Left colon (tissue), 2 donors: ENCODE data around the gene ZNF578. TPM values are rescaled to one million over a fixed set of nuclear protein-coding genes. Genes with fewer than 3 reads are reported as not detected.
"Not testable (repeated sequence)": the region's sequence is repeated elsewhere in the genome, so short reads cannot be mapped to it uniquely, and the experiment has no call there.

Source experiments
- ATAC-seq: fragments of 200-7000 bp; cut with Tn5 transposase; one replicate; pipeline ENCODE4 v1.9.1; 2020; ENCODE audit warnings: mild to moderate bottlenecking, moderate library complexity
- DNase-seq, 2 donors: peaks; one replicate each; pipeline ENCODE4 v3.0.0-alpha.2; 2020
- intact Hi-C, 2 donors: fragments of 100-400 bp; cut with DNase I in 1 of 2; cut with micrococcal nuclease in 1 of 2; formaldehyde crosslinking; loops; one replicate each; pipeline versions ENCODE4 v1.11.2 to v1.14.0; 2022; cut with DNase I, micrococcal nuclease
- long read RNA-seq: library from polyadenylated mRNA; unstranded; transcript quantifications from one replicate; pipeline ENCODE4 v2.0.0, GENCODE V29; 2021
- total RNA-seq, 2 donors: library from RNA; stranded (reverse); fragmentation: NEBNext Ultra II Directional; extraction: Animal tissue kit (Norgen Biotek cat#: 25700); gene quantifications; one replicate each; pipeline ENCODE4 v1.2.1, GENCODE V29; 2021
- donor health status: DM: no; HTN: no; CAD: no.
- donor health status: DM: yes; HTN: yes; CAD: no.

The ZNF578 gene
- under 1 TPM in 1 of 2 donors, not detected in 1; 0.42 TPM for total RNA-seq
- long read RNA-seq: 0 reads

DNA sequence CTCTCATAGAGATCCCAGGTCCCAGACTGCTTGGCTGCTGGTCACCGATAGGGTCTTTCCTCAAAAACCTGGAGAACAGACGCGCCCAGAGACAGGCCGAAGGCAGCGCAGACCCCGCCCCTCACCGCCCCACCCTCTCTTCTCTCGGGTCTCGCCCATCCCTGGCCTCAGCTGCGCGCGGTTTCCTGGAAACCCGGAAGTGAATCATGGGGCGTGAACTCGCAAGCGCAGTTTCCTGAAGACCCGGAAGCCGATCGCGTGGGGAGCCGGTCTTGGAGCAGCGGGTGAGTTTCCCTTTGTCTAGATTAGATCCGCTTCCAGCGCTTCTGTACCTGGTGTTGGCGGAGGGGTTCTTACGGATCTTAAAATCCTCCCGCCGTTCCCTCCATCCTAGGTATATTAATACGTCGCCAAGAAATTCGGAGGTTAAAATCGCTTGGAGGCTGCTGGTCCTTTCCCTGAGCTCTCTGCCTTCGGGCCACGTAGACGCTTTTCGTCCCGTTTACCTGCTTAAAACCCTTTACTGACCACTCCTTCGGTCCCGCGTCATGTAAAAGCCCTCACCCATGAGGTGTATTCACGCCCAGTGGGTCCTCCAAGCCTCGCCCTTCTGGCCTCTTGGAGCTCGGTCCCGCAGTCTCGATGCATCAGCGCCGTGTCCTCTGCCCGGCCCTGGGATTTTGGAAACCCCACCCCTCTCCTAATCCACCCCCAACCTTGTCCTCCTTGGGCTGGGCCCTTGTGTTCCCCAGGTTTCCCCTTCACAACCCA, at the start of gene ZNF578:
ZNF578 (plus strand) TSS at position 230 of the 771 bp plus-strand sequence. CDS start 48,293 bp downstream, outside the sequence.
- DNase-seq (peak; percentile 52 to 54), ATAC-seq (peak; percentile 30)
- intact Hi-C loops: no loop called here

DNA sequence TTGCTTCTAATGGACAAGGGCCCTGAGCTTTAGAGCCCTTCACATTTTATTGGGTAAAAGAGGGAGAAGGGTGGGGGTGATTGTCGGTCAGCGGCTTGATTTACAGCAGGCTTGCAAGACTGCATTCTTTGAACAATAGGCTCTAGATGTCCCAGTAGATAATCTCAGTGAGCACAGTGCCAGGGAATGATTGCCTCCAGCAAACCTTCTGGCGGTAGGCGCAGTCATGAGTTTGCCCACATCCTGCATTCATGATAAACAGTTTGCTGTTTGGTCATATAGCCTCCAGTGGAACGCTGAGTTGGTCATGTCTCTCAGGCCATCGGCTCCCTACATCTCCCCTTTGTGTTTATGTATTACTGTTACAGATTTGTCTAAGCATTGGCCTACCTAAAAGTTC, 43.1 kb upstream of the ZNF578 start:
- intact Hi-C loops: no loop called here
- ATAC-seq: no peak
- no peak for DNase-seq

DNA sequence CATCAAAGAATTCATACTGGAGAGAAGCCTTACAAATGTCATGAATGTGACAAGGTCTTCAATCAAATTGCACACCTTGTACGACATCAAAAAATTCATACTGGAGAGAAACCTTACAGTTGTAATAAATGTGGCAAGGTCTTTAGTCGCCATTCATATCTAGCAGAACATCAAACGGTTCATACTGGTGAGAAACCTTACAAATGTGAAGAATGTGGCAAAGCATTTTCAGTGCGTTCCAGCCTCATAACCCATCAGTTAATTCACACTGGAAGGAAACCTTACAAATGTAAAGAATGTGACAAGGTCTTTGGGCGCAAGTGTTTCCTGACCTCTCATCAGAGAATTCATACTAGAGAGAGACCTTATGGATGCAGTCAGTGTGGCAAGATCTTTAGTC, 37.6 kb upstream of the ZNF578 start:
- no peak for ATAC-seq
- intact Hi-C loops: no loop called here
- DNase-seq: no peak

DNA sequence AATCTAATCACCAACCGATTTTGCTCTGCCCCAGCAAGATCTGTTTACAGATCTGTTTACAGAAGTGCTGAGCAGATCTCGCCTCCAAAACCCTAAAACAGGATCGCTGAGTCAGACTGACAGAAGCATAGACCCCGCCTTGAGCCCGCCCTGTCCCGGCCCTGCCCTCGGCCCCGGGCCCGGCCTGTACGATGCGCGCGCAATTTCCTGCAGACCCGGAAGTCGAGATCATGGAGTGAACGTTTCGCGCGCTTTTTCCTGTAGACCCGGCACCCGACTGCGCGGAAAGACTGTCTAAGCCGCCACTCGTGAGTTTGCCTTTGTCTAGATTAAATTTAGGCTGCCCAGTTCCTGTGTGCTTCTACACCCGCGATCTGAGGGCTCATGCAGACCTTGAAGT, 24.4 kb upstream of the ZNF578 start, which contains the start of gene ZNF534:
ZNF534 (plus strand) TSS at position 212 of the 400 bp plus-strand sequence. CDS start 2,327 bp downstream, outside the sequence.
- no peak for DNase-seq
- no peak for ATAC-seq
- intact Hi-C loops: no loop called here

DNA sequence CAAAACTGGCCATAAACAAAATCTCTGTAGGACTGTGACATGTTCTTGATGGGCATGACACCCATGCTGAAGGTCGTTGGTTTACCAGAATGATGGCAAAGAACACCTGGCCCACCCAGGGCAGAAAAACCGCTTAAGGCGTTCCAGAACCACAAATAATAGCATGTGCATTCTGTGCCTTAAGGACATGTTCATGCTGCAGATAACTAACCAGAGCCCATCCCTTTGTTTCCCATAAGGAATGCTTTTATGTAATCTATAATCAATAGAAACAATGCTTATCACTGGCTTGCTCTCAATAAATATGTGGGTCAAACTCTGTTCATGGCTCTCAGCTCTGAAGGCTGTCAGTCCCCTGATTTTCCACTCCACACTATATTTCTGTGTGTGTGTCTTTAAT, 11.2 kb upstream of the ZNF578 start:
- intact Hi-C loops: no loop called here
- ATAC-seq (no peak), DNase-seq (no peak)

DNA sequence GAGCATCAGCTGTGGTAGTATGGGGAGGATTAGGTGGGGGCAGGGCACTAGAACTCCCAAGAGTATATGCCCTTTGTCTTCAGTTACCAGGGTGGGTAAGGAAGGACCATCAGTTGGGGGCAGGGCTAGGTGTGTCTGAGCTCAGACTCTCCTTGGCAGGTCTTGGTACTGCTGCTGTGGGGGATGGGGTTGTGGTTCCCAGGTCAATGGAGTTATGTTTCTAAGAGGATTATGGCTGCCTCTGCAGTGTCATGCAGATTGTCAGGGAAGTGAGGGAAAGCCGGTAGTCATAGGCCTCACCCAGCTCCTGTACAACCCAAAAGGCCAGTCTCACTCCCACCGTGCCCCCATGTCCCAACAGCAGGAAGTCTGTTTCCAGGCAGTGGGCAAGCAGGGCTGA, 8.8 kb upstream of the ZNF578 start:
- intact Hi-C loops: no loop called here
- no peak for DNase-seq
- ATAC-seq: no peak

DNA sequence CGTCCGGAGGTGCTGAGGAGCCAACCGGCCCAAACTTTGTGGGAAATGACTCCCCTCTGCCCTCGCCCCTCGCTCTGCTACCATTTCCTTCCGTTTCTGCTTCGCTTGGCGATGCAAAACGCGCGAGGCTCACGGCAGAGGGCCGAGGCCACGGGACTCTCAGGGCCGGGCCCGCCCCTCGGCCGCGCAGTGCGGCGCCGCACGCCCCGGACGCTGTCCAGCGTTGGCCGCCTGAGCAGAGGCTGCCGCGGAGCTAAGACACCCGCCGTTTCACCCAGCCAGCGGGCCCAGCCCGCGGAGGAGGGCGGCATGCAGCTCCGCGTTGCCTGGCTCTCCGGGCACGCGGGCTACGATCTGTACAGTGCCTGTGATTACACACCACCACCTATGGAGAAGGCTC, 2.1 kb upstream of the ZNF578 start:
- intact Hi-C loops: no loop called here
- no peak for ATAC-seq
- no peak for DNase-seq

DNA sequence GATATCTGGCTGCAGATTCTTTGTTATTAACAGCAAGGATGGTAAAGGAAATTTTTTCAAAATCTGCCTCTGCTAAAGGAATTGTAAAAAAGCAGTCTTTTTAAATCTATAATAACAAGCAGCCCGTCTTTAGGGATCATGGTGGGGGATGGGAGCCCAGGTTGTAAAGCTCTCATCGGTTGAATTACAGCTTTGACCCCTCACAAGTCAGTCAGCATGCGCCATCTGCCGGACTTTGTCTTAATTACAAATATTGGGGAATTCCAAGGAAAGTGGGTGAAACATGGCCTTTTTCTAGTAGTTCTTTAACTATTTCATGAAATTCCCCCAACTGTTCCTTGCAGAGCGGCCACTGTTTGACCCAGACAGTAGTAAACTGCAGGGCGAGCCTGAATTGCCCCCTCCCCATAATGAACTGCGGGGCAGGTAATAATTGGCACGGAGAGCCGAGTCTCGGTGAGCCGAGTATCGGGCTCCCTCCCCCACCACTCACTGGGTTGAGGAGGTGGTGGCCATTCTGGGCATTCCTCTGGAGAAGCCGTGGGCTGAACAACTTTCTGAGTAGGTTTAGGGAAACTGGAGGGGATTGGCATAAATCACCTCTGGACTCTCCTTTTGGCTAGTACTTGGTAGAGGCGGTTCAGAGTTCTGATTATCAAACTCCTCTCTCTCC, 11.6 kb downstream of the ZNF578 start:
- ATAC-seq: no peak
- DNase-seq: no peak
- intact Hi-C loops: no loop called here

DNA sequence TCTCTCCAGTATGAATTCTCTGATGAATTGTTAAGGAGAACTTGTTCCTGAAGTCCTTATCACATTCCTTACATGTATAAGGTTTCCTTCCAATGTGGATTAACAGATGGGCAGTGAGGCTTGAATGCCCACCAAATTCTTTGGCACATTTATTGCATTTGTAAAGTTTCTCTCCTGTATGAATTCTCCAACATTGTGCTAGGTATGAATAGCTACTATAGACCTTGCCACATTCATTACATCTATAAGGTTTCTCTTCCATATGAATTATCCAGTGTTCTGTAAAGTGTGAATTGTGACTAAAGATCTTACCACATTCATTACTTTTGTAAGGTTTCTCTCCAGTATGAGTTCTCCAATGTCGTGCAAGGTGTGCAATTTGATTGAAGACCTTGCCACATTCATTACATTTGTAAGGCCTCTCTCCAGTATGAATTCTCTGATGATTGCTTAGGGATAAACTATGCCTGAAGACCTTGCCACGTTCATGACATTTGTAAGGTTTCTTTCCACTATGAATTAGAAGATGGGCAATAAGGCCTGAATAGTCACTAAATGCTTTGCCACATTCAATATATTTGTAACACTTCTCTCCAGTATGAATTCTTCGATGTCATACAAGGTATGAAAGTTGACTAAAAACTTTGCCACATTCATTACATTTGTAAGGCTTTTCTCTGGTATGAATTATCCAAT, 20.4 kb downstream of the ZNF578 start:
- no peak for DNase-seq
- intact Hi-C loops: no loop called here
- ATAC-seq: no peak

DNA sequence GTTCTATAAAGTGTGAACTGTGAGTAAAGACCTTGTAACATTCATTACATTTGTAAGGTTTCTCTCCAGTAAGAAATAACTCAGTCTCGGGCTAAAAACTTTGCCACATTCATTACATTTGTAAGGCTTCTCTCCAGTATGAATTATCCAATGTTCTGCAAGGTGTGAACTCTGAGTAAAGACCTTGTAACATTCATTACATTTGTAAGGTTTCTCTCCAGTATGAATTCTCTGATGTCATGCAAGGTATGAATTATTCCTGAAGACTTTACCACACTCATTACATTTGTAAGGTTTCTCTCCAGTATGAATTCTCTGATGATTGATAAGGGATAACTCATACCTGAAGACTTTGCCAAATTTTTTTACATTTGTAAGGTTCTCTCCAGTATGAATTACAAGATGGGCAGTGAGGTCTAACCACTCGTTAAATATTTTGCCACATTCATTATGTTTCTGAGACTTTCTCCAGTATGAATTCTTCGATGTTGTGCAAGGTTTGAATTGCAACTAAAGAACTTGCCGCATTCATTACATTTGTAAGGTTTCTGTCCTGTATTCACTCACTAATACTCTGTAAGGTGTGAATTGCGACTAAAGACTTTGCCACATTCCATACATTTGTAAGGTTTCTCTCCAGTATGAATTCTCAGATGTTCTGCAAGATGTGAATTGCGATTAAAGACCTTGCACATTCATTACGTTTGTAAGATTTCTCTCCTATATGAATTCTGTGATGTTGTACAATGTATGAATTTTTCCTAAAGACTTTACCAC, 21.2 kb downstream of the ZNF578 start:
- ATAC-seq (no peak), DNase-seq (no peak)
- intact Hi-C loops: no loop called here

DNA sequence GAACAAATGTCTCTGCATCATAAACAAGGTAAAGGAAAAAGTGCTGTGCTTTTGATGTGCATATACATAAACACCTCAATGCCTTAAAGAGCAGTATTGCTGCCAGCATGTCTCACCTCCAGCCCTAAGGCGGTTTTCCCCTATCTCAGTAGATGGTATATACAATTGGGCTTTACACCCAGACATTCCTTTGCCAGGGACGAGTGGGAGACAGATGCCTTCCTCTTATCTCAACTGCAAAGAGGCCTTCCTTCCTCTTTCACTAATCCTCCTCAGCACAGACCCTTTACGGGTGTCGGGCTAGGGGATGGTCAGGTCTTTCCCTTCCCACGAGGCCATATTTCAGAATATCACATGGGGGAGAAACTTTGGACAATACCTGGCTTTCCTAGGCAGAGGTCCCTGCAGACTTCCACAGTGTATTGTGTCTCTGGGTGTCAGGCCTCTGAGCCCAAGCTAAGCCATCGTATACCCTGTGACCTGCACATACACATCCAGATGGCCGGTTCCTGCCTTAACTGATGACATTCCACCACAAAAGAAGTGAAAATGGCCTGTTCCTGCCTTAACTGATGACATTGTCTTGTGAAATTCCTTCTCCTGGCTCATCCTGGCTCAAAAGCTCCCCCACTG, 30.9 kb downstream of the ZNF578 start:
- DNase-seq, intact Hi-C loops, ATAC-seq: not testable (repeated sequence)

DNA sequence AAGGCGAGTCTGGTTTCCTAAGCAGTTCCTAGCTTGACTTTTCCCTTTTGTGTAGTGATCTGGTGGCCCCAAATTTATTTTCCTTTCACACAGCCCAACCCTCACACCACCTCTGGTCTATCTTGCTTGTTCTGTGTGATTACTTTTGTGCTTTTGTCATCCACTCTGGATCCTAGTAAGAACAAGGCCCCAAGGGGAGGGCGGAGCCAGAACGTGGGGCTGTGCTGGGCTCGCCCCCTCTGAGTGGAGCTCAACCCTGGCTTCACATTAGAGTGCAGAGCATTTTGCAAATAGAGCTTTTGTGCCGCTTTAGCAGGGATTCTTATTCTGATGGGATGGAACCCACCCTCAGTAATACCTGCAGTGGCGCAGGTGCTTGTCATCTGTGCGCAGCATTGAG, 31.7 kb downstream of the ZNF578 start:
- ATAC-seq, intact Hi-C loops, DNase-seq: not testable (repeated sequence)

DNA sequence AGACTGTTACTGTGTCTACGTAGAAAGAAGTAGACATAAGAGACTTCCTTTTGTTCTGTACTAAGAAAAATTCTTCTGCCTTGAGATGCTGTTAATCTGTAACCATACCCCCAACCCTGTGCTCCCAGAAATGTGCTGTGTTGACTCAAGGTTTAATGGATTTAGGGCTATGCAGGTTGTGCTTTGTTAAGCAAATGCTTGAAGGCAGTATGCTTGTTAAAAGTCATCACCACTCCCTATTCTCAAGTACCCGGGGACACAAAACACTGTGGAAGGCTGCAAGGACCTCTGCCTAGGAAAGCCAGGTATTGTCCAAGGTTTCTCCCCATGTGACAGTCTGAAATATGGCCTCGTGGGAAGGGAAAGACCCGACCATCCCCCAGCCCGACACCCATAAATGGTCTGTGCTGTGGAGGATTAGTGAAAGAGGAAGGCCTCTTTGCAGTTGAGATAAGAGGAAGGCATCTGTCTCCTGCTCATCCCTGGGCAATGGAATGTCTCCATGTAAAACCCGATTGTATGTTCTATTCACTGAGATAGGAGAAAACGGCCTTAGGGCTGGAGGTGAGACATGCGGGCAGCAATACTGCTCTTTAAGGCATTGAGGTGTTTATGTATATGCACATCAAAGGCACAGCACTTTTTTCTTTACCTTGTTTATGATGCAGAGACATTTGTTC, 32.3 kb downstream of the ZNF578 start:
- DNase-seq, intact Hi-C loops, ATAC-seq: not testable (repeated sequence)

DNA sequence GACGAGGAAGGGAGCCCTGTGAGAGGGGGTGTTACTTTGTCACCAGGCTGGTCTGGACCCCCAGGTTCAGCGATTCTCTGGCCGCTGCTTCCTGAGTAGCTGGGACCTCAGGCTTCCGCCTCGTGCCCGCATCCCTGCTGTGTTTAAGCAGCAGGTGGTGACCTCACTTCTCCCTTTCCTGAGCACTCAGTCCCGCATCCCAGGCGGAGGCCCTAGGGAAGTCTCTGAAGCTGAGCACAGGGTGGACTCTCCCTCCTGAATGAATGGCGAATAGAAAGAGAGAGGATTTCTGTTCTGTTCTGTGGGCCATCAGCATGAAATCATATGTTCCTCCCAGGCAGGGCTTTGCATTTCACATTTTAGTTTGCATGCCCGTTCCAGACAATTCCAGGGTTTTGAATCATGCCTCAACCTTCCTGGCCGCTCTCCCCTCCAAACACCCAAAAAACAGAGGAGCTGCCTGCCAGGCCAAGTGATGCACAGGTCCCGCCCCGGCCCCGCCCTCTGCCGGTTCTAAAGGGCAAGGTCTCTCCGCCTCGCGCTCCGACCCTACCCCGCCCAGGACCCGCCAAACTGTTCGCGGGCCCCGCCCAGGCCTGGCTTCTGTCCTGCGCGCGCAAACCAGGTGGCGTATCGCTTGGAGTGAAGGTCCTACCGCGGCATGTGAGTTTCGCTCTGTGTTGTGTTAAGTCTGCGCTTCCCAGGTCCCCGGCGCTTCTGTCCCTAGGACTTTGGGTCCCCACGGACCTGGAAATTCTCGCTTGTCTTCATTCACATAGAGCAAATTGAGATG, 39.0 kb downstream of the ZNF578 start:
- ATAC-seq (no peak), DNase-seq (peak in 1 of 2 donors; percentile 6)
- intact Hi-C loops: no loop called here

DNA sequence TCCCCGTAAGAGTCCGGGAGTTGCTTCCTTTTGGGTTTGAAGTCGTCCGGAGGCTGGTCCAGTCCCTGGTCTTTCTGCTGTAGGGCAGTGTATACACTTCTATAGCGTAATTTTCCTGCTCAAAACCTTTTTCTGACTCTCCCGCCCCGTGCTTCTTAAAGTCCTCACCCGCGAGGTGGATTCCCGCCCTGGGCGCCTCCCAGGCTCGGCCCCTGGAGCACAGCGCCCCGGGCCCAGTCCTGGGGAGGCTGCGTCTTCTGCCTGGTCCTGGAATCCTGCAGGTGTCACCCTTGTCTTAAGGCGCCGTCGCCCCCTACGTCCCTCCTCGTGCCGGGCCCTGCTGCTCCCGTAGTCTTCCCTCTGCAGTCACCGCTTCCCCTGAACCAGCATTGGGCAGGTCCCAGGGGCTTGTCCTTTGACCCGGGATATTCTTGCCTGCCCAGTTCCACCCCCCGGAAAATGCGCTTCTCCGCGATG, 39.7 kb downstream of the ZNF578 start:
- DNase-seq (no peak), ATAC-seq (no peak)
- intact Hi-C loops: no loop called here

DNA sequence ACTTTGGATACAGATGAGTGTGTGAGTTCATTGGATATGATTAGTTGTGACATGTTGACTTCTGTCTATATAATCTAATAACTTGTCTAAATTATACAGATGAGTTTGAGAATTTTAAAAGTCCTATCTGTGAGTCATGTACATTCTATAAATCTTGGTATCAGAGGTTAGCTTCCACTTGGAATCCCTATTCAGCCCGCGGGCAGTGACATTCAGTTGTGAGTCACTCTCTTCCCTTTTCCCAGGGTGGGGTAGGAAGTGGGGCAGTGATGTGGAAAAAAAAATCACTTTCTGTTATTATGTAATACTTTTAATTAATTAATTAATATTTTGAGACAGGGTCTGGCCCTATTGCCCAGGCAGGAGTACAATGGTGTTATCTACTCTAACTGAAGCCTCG, 41.2 kb downstream of the ZNF578 start:
- intact Hi-C loops: no loop called here
- ATAC-seq: no peak
- DNase-seq: no peak

DNA sequence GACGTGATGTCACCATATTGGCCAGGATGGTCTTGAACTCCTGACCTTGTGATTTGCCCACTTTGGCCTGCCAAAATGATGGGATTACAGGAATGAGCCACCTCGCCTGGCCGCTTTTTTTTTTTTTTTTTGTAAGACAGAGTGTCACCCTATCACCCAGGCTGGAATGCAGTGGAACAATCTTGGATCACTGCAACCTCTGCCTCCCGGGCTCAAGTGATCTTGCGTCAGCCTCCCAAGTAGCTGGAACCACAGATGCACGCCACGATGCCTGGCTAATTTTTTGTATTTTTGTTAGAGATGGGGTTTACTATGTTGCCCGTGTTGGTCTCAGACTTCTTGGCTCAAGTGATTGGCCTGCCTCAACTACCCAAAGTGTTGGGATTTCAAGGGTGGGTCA, 45.2 kb downstream of the ZNF578 start:
- DNase-seq (no peak), ATAC-seq (no peak)
- intact Hi-C loops: no loop called here
